Tongue (tissue), 2 donors: ENCODE results near the gene GPNMB. TPM values are rescaled to one million over a fixed set of nuclear protein-coding genes. Genes with fewer than 3 reads are reported as not detected.
A peak's percentile ranks its signal among the peaks of the same experiment; 100 is the strongest.
"Not testable (repeated sequence)": the region's sequence is repeated elsewhere in the genome, so short reads cannot be mapped to it uniquely, and the experiment has no call there.

ENCODE experiments used
- DNase-seq: peaks from one replicate; pipeline ENCODE4 v3.0.0-alpha.2; 2015
- total RNA-seq: library from RNA; depleted of rRNA; stranded (reverse); fragments of >200 nt; gene quantifications from one replicate; pipeline ENCODE4 v1.2.3, GENCODE V29; 2014

GPNMB gene
- total RNA-seq = 120 TPM

GRCh38 chr7:23246555-23246954 is at the start of gene GPNMB:
GPNMB (plus strand) TSS chr7:23246775; CDS start chr7:23246858, 83 bp downstream.
- DNase-seq = peak; percentile 73

- DNase-seq = not testable (repeated sequence)
These were observed 48.8 kb upstream of the GPNMB start for GRCh38 chr7:23197745-23198144.

GRCh38 chr7:23200331-23200730 is 46.2 kb upstream of the GPNMB start:
- DNase-seq = no peak

GRCh38 chr7:23204241-23204640 is 42.3 kb upstream of the GPNMB start:
- DNase-seq = no peak

- DNase-seq = no peak
These were observed 41.0 kb upstream of the GPNMB start for GRCh38 chr7:23205577-23205908.

GRCh38 chr7:23205909-23206767 is 40.4 kb upstream of the GPNMB start:
- DNase-seq = peak; percentile 62

- no peak for DNase-seq
These were observed 39.6 kb upstream of the GPNMB start for GRCh38 chr7:23207021-23207420.

- DNase-seq = no peak
These were observed 38.7 kb upstream of the GPNMB start for GRCh38 chr7:23207884-23208283.

GRCh38 chr7:23208316-23208715 is 38.3 kb upstream of the GPNMB start:
- no peak for DNase-seq

- DNase-seq = no peak
These were observed 36.1 kb upstream of the GPNMB start for GRCh38 chr7:23210506-23210905.

- DNase-seq = no peak
These were observed 35.0 kb upstream of the GPNMB start for GRCh38 chr7:23211589-23211988.

GRCh38 chr7:23212395-23212794 is 34.2 kb upstream of the GPNMB start:
- DNase-seq = no peak

- DNase-seq = no peak
These were observed 33.7 kb upstream of the GPNMB start for GRCh38 chr7:23212841-23213240.

- no peak for DNase-seq
These were observed 32.8 kb upstream of the GPNMB start for GRCh38 chr7:23213755-23214154.

- no peak for DNase-seq
These were observed 32.2 kb upstream of the GPNMB start for GRCh38 chr7:23214423-23214822.

GRCh38 chr7:23214938-23215337 is 31.6 kb upstream of the GPNMB start:
- DNase-seq = no peak

GRCh38 chr7:23216021-23216420 is 30.6 kb upstream of the GPNMB start:
- DNase-seq = no peak

- no peak for DNase-seq
These were observed 28.4 kb upstream of the GPNMB start for GRCh38 chr7:23218196-23218595.

GRCh38 chr7:23220690-23221305 is 25.8 kb upstream of the GPNMB start:
- no peak for DNase-seq

- peak; percentile 81 for DNase-seq
These were observed 24.0 kb upstream of the GPNMB start for GRCh38 chr7:23222439-23223030.

- not testable (repeated sequence) for DNase-seq
These were observed 22.2 kb upstream of the GPNMB start for GRCh38 chr7:23224364-23224763.

GRCh38 chr7:23226844-23227450 is 19.6 kb upstream of the GPNMB start:
- DNase-seq = no peak

GRCh38 chr7:23228412-23228811 is 18.2 kb upstream of the GPNMB start:
- DNase-seq = no peak
